K562 (cell line): ENCODE data around the gene ARMC12. TPM values are rescaled to one million over a fixed set of nuclear protein-coding genes. Genes with fewer than 3 reads are reported as not detected.

ENCODE experiments used
- CBX5 ChIP-seq: IDR thresholded peaks from 2 replicates; pipeline ENCODE4 v1.6.1; 2014; ENCODE audit warnings: low read depth, borderline replicate concordance
- CEBPG ChIP-seq, 3 experiments: fragments of 200-800 bp in 1 of 3; sonication (Bioruptor generic) in 1 of 3; sonication (generic) in 1 of 3; formaldehyde crosslinking in 1 of 3; IDR thresholded peaks in 2 of 3; conservative IDR thresholded peaks in 1 of 3; 2 replicates each; pipeline versions ENCODE4 v1.6.1 to v1.8.0; 2016 to 2022; ENCODE audit warnings: missing compliant biosample characterization in 2 of 3, missing genetic modification characterization in 2 of 3, mild to moderate bottlenecking in 1 of 3, missing genetic modification reagents in 1 of 3
- L3MBTL2 ChIP-seq: fragments of 450-650 bp; IDR thresholded peaks from 2 replicates; pipeline ENCODE4 v1.6.1; 2016; ENCODE audit warnings: mild to moderate bottlenecking, moderate library complexity
- LEF1 ChIP-seq: fragments of 450-650 bp; IDR thresholded peaks from 2 replicates; pipeline ENCODE4 v1.6.1; 2016; ENCODE audit warnings: mild to moderate bottlenecking
- MAFG ChIP-seq: fragments of 450-650 bp; conservative IDR thresholded peaks from 2 replicates; pipeline ENCODE4 v1.6.1; 2016; ENCODE audit warnings: missing genetic modification characterization, missing compliant biosample characterization
- MEF2A ChIP-seq: IDR thresholded peaks from 2 replicates; pipeline ENCODE4 v1.6.1; 2011; ENCODE audit warnings: low read depth, mild to moderate bottlenecking, low read length, moderate library complexity; ENCODE audit not compliant: control insufficient read depth
- MNT ChIP-seq, 2 experiments: fragments of 450-650 bp; conservative IDR thresholded peaks; 2 replicates each; pipeline ENCODE4 v1.6.1; 2017; ENCODE audit warnings: mild to moderate bottlenecking in 2 of 2, moderate library complexity in 2 of 2
- POLR2G ChIP-seq: fragments of 200-400 bp; formaldehyde crosslinking; IDR thresholded peaks from 2 replicates; pipeline ENCODE4 v1.6.1; 2017; ENCODE audit warnings: low read depth, mild to moderate bottlenecking, antibody characterized with exemption, low read length, moderate library complexity
- RBBP5 ChIP-seq: fragments of 200-600 bp; sonication (generic); IDR thresholded peaks from 2 replicates; pipeline ENCODE4 v1.6.1; 2012; ENCODE audit warnings: borderline replicate concordance, mild to moderate bottlenecking, low read length, control low read depth, inconsistent platforms; ENCODE audit not compliant: insufficient read depth, poor library complexity, severe bottlenecking
- RBFOX2 ChIP-seq: fragments of 200-400 bp; formaldehyde crosslinking; IDR thresholded peaks from 2 replicates; pipeline ENCODE4 v1.6.1; 2017; ENCODE audit warnings: low read depth, mild to moderate bottlenecking, low read length, moderate library complexity
- SETDB1 ChIP-seq: IDR thresholded peaks from one replicate; pipeline ENCODE4 v1.6.1; 2012; ENCODE audit warnings: low read length, control low read depth, inconsistent platforms
- U2AF1 ChIP-seq: fragments of 200-400 bp; formaldehyde crosslinking; optimal IDR thresholded peaks from 2 replicates; pipeline ENCODE3; 2017; ENCODE audit warnings: mild to moderate bottlenecking, low read depth, low read length, moderate library complexity
- ZFP36 ChIP-seq: fragments of 150-350 bp; IDR thresholded peaks from 2 replicates; pipeline ENCODE4 v1.6.1; 2018; ENCODE audit warnings: low read length, low read depth; ENCODE audit not compliant: partially characterized antibody
- ZNF431 ChIP-seq: sonication (generic); formaldehyde crosslinking; IDR thresholded peaks from 2 replicates; pipeline ENCODE4 v1.8.0; 2022; ENCODE audit warnings: mild to moderate bottlenecking, missing genetic modification reagents
- ZNF518B ChIP-seq: fragments of 250-450 bp; sonication (Bioruptor Pico); IDR thresholded peaks from 2 replicates; pipeline ENCODE4 v1.5.0; 2021; ENCODE audit warnings: mild to moderate bottlenecking, moderate library complexity
- ZNF551 ChIP-seq: fragments of 250-450 bp; sonication (Bioruptor Pico); IDR thresholded peaks from 2 replicates; pipeline ENCODE4 v1.5.0; 2021; ENCODE audit warnings: mild to moderate bottlenecking, moderate library complexity
- ZNF584 ChIP-seq: fragments of 200-800 bp; sonication (Bioruptor generic); IDR thresholded peaks from 2 replicates; pipeline ENCODE4 v1.6.1; 2016; ENCODE audit warnings: low read depth, mild to moderate bottlenecking, missing genetic modification characterization, missing compliant biosample characterization
- polyA plus RNA-seq, 8 experiments: library from polyadenylated mRNA; depleted of rRNA in 4 of 8; stranded (reverse) in 5 of 8; unstranded in 3 of 8; fragments of >200 nt; fragmentation: Nextera tagmentation in 2 of 8; fragmentation: Illumina TruSeq in 1 of 8; extraction: Ambion mirVana in 2 of 8; extraction: Trizol in 1 of 8; gene quantifications; 2 replicates each; pipeline versions ENCODE4 v1.2.1 to v1.2.3, GENCODE V29; 2011 to 2014; ENCODE audit warnings: inconsistent platforms in 1 of 8, missing spikeins in 1 of 8
- total RNA-seq, 7 experiments: library from RNA; depleted of rRNA in 6 of 7; stranded (reverse); fragments of >200 nt in 6 of 7; fragmentation: Illumina TruSeq in 2 of 7; extraction: Trizol in 2 of 7; gene quantifications; 2 replicates each; pipeline versions ENCODE4 v1.2.1 to v1.2.3, GENCODE V29; 2011 to 2021; ENCODE audit warnings: low replicate concordance in 1 of 7

Gene ARMC12
- total and polyA plus RNA-seq, 9 of the 15 experiments (the other 6 are each of a cell fraction or from before 2014, with no cell fraction given), result 0.09 to 0.58 (median 0.31) TPM; not detected in 3

- TF ChIP-seq U2AF1, result peak; percentile 25
- peak; percentile 11; the same call in 1 of the 2 replicates for TF ChIP-seq CBX5
- 0 out of 2 replicates have a peak, but pooled peaks have one; percentile 10 for TF ChIP-seq ZNF584
- peak; percentile 49; the same call in 1 of the 2 replicates for TF ChIP-seq MEF2A
- TF ChIP-seq ZNF431 (CRISPR knock-in tag), result 0 out of 2 replicates have a peak, but pooled peaks have one; percentile 19
- no peak for TF ChIP-seq MAFG
- peak; percentile 92 for TF ChIP-seq RBFOX2
- TF ChIP-seq POLR2G, result peak; percentile 88
- no peak for TF ChIP-seq SETDB1
- peak; percentile 96 to 97 for TF ChIP-seq MNT (conservative IDR thresholded peaks at IDR 0.05)
- peak; percentile 93 for TF ChIP-seq L3MBTL2
- no peak for TF ChIP-seq ZNF551 (CRISPR knock-in tag)
- peak; percentile 78 for TF ChIP-seq RBBP5
- TF ChIP-seq ZFP36, result peak; percentile 2
- peak; percentile 95 for TF ChIP-seq LEF1
- TF ChIP-seq CEBPG (CRISPR knock-in tag; IDR thresholded peaks at IDR 0.05), result 0 out of 2 replicates have a peak, but pooled peaks have one; percentile 12
- TF ChIP-seq CEBPG (tag; conservative IDR thresholded peaks at IDR 0.05 in 1 of 2, IDR thresholded peaks at IDR 0.05 in 1 of 2), result no peak
- no peak for TF ChIP-seq ZNF518B (CRISPR knock-in tag)
Observed at GRCh38 chr6:35731736-35732532, 4.9 kb upstream of the ARMC12 start (continued).
